ENCODE results near the gene FLRT3.

- TF ChIP-seq, protein P1, sequence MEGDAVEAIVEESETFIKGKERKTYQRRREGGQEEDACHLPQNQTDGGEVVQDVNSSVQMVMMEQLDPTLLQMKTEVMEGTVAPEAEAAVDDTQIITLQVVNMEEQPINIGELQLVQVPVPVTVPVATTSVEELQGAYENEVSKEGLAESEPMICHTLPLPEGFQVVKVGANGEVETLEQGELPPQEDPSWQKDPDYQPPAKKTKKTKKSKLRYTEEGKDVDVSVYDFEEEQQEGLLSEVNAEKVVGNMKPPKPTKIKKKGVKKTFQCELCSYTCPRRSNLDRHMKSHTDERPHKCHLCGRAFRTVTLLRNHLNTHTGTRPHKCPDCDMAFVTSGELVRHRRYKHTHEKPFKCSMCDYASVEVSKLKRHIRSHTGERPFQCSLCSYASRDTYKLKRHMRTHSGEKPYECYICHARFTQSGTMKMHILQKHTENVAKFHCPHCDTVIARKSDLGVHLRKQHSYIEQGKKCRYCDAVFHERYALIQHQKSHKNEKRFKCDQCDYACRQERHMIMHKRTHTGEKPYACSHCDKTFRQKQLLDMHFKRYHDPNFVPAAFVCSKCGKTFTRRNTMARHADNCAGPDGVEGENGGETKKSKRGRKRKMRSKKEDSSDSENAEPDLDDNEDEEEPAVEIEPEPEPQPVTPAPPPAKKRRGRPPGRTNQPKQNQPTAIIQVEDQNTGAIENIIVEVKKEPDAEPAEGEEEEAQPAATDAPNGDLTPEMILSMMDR (IDR thresholded peaks at IDR 0.05) = no peak
- no peak for TF ChIP-seq ZFX (IDR thresholded peaks at IDR 0.05; ENCODE audit: borderline replicate concordance)
These were observed 23.0 kb upstream of the FLRT3 start for GRCh38 chr20:14360416-14360815.

Data from 22Rv1 (cell line).